Body of pancreas (tissue), 4 donors: ENCODE data around the gene SPSB1.

Experiments
- POLR2A ChIP-seq, 3 donors: fragments of 450-650 bp; IDR thresholded peaks; one replicate each; pipeline ENCODE4 v1.6.1; 2016; ENCODE audit warnings: antibody characterized with exemption in 3 of 3, mild to moderate bottlenecking in 2 of 3
- TF ChIP-seq, protein P1 (sequence below), 7 experiments: fragments of 450-650 bp in 4 of 7; fragments of 200-600 bp in 3 of 7; sonication (generic) in 3 of 7; IDR thresholded peaks; one replicate each; pipeline ENCODE4 v1.5.1; 2016 to 2019; ENCODE audit warnings: antibody characterized with exemption in 7 of 7

DNA sequence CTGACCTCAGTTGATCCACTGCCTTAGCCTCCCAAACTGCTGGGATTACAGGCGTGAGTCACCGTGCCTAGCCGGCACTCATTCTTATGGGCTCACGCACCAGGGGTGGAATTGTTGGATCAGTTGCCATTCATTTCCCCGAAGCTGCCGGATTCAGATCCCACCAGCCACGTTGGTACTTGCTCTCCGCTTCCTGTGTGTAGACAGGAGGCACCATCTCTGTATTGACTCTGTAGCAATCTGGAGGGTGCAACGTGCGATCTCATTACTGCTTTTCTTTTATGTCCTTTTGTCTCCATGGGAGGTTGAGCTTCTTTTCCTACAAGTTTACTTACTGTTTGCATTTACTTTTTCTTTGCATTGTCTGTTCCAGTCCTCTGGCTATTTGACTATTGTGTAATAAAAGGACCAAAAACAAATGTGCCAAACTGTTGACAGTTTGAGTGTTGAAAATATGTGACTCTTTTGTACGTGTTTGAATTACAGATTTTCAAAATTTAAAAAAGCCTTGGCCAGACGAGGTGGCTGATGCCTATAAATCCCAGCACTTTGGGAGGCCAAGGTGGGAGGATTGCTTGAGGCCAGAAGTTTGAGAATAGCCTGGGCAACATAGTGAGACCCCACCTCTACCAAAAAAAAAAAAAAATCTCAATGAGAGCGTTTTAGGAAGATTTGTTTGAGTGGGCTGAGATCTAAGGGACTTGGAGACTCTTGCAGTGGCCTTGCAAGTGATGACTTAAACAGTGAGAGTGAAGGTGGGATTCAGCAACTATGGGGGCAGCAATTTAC, 39.1 kb downstream of the SPSB1 start:
- TF ChIP-seq, protein P1, sequence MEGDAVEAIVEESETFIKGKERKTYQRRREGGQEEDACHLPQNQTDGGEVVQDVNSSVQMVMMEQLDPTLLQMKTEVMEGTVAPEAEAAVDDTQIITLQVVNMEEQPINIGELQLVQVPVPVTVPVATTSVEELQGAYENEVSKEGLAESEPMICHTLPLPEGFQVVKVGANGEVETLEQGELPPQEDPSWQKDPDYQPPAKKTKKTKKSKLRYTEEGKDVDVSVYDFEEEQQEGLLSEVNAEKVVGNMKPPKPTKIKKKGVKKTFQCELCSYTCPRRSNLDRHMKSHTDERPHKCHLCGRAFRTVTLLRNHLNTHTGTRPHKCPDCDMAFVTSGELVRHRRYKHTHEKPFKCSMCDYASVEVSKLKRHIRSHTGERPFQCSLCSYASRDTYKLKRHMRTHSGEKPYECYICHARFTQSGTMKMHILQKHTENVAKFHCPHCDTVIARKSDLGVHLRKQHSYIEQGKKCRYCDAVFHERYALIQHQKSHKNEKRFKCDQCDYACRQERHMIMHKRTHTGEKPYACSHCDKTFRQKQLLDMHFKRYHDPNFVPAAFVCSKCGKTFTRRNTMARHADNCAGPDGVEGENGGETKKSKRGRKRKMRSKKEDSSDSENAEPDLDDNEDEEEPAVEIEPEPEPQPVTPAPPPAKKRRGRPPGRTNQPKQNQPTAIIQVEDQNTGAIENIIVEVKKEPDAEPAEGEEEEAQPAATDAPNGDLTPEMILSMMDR (IDR thresholded peaks at IDR 0.05): no peak
- no peak for TF ChIP-seq POLR2A (IDR thresholded peaks at IDR 0.05)
